Nephron progenitor cell (in vitro differentiated cells): ENCODE measurements around the gene PRDM11.

ENCODE experiments used
- DNase-seq: peaks from one replicate; pipeline ENCODE4 v3.0.0; 2021
- H3K27ac Mint-ChIP-seq: 2 replicates; pipeline ENCODE4 v1.8.0; 2021; ENCODE audit warnings: mild to moderate bottlenecking, moderate library complexity, mixed read lengths
- H3K27me3 Mint-ChIP-seq: 2 replicates; pipeline ENCODE4 v1.8.0; 2021; ENCODE audit warnings: mild to moderate bottlenecking, low read depth, mixed read lengths; ENCODE audit not compliant: poor library complexity
- H3K36me3 Mint-ChIP-seq: 2 replicates; pipeline ENCODE4 v1.8.0; 2021; ENCODE audit warnings: low read depth, mixed read lengths
- H3K4me1 Mint-ChIP-seq: 2 replicates; pipeline ENCODE4 v1.8.0; 2021; ENCODE audit warnings: mixed read lengths
- H3K4me3 Mint-ChIP-seq: 2 replicates; pipeline ENCODE4 v1.8.0; 2021; ENCODE audit warnings: mild to moderate bottlenecking, moderate library complexity, mixed read lengths
- H3K9me3 Mint-ChIP-seq: 2 replicates; pipeline ENCODE4 v1.8.0; 2021; ENCODE audit warnings: mild to moderate bottlenecking, moderate library complexity, mixed read lengths
- CTCF ChIP-seq: fragments of 200-600 bp; sonication (generic); IDR thresholded peaks from 2 replicates; pipeline ENCODE4 v1.5.0; 2021; ENCODE audit warnings: antibody characterized with exemption

The PRDM11 gene

GRCh38 chr11:45209891-45210699 is 63.7 kb downstream of the PRDM11 start:
- H3K4me3 Mint-ChIP-seq: peak overlapping the region; percentile 34

GRCh38 chr11:45210846-45211245 is 64.4 kb downstream of the PRDM11 start:
- Mint-ChIP-seq H3K4me1 (peaks cover 50% of the 10 kb centered on the region), H3K4me3 (no peak overlapping the region), H3K36me3 (peaks cover 12% of the 10 kb centered on the region), H3K27me3 (peaks cover 6% of the 10 kb centered on the region), H3K9me3 (no peaks in the 10 kb centered on the region), H3K27ac (no peak overlapping the region)
- no peak for DNase-seq
- no peak for TF ChIP-seq CTCF

More at GRCh38 chr11:45209891-45210699, 63.7 kb downstream of the PRDM11 start:
- peaks cover 6% of the 10 kb centered on the region for H3K27me3 Mint-ChIP-seq
- peaks cover 17% of the 10 kb centered on the region for H3K36me3 Mint-ChIP-seq
- H3K9me3 Mint-ChIP-seq: no peaks in the 10 kb centered on the region
- peak; percentile 69 for DNase-seq
- TF ChIP-seq CTCF: no peak
- peaks cover 58% of the 10 kb centered on the region for H3K4me1 Mint-ChIP-seq
- peak overlapping the region; percentile 39 for H3K27ac Mint-ChIP-seq

- no peak for TF ChIP-seq CTCF
- Mint-ChIP-seq H3K27ac (no peak overlapping the region), H3K4me1 (peaks cover 49% of the 10 kb centered on the region), H3K27me3 (peaks cover 6% of the 10 kb centered on the region), H3K36me3 (peaks cover 12% of the 10 kb centered on the region), H3K9me3 (no peaks in the 10 kb centered on the region), H3K4me3 (no peak overlapping the region)
- no peak for DNase-seq
Observed at GRCh38 chr11:45211732-45212131, 65.3 kb downstream of the PRDM11 start.

- peak; percentile 40 for TF ChIP-seq CTCF
- H3K4me1 Mint-ChIP-seq: peaks cover 48% of the 10 kb centered on the region
- DNase-seq: peak; percentile 31
- no peak overlapping the region for H3K4me3 Mint-ChIP-seq
- peaks cover 6% of the 10 kb centered on the region for H3K27me3 Mint-ChIP-seq
- peaks cover 12% of the 10 kb centered on the region for H3K36me3 Mint-ChIP-seq
- no peak overlapping the region for H3K27ac Mint-ChIP-seq
- H3K9me3 Mint-ChIP-seq: no peaks in the 10 kb centered on the region
Observed at GRCh38 chr11:45212566-45213315, 66.3 kb downstream of the PRDM11 start.

- H3K4me3 Mint-ChIP-seq: no peak overlapping the region
- no peak overlapping the region for H3K27ac Mint-ChIP-seq
- H3K27me3 Mint-ChIP-seq: peaks cover 6% of the 10 kb centered on the region
- peak; percentile 10 for TF ChIP-seq CTCF
- H3K4me1 Mint-ChIP-seq: peaks cover 42% of the 10 kb centered on the region
- no peaks in the 10 kb centered on the region for H3K9me3 Mint-ChIP-seq
- DNase-seq: no peak
- peaks cover 12% of the 10 kb centered on the region for H3K36me3 Mint-ChIP-seq
Observed at GRCh38 chr11:45213316-45213665, 66.9 kb downstream of the PRDM11 start.
